Uterus (tissue), 2 donors: Measurements from ENCODE around the gene SLC25A26.

ENCODE experiments used
- POLR2A ChIP-seq, 2 donors: fragments of 450-650 bp; IDR thresholded peaks; one replicate each; pipeline ENCODE4 v1.6.1; 2016; ENCODE audit warnings: antibody characterized with exemption in 2 of 2, mild to moderate bottlenecking in 1 of 2, moderate library complexity in 1 of 2
- TF ChIP-seq, protein P1 (sequence below), 4 experiments: fragments of 200-600 bp in 2 of 4; fragments of 450-650 bp in 2 of 4; sonication (generic) in 2 of 4; IDR thresholded peaks; one replicate each; pipeline ENCODE4 v1.5.1; 2016 to 2019; ENCODE audit warnings: antibody characterized with exemption in 4 of 4, mild to moderate bottlenecking in 2 of 4, moderate library complexity in 1 of 4

DNA sequence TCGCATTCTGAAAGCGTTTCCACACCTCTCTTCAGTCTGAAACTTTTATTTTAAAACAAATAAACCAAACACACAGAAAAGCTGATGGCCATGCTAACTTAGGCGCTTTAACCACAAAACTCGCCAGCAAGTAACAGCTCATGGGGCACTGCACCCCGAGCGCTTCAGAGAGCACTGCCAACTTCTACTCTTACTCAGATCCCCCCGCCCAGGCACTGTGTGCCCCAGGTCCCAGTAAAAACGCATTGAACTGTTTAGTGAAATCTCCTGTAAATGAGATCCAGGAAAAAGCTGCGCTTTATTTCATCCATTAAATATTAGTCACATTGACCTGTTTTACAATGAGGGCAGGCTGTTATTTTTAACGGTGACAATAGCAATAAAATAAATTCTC is 180.4 kb downstream of the SLC25A26 start:
- TF ChIP-seq, protein P1, sequence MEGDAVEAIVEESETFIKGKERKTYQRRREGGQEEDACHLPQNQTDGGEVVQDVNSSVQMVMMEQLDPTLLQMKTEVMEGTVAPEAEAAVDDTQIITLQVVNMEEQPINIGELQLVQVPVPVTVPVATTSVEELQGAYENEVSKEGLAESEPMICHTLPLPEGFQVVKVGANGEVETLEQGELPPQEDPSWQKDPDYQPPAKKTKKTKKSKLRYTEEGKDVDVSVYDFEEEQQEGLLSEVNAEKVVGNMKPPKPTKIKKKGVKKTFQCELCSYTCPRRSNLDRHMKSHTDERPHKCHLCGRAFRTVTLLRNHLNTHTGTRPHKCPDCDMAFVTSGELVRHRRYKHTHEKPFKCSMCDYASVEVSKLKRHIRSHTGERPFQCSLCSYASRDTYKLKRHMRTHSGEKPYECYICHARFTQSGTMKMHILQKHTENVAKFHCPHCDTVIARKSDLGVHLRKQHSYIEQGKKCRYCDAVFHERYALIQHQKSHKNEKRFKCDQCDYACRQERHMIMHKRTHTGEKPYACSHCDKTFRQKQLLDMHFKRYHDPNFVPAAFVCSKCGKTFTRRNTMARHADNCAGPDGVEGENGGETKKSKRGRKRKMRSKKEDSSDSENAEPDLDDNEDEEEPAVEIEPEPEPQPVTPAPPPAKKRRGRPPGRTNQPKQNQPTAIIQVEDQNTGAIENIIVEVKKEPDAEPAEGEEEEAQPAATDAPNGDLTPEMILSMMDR (IDR thresholded peaks at IDR 0.05): no peak
- TF ChIP-seq POLR2A (IDR thresholded peaks at IDR 0.05): no peak
